Measurements from ENCODE around the gene AACS.
"Not testable (repeated sequence)": the region's sequence is repeated elsewhere in the genome, so short reads cannot be mapped to it uniquely, and the experiment has no call there.

The AACS gene

GRCh38 chr12:125124320-125124966 is 59.2 kb downstream of the AACS start:
- DNase-seq (ENCODE audit: low spot score) = no peak

GRCh38 chr12:125125271-125125670 is 60.0 kb downstream of the AACS start:
- no peak for DNase-seq (ENCODE audit: low spot score)

- no peak for DNase-seq (ENCODE audit: low spot score)
Measured at GRCh38 chr12:125128439-125129178, 63.4 kb downstream of the AACS start.

- DNase-seq (ENCODE audit: low spot score) = no peak
Measured at GRCh38 chr12:125129179-125129571, 63.9 kb downstream of the AACS start.

GRCh38 chr12:125129591-125130255 is 64.5 kb downstream of the AACS start:
- DNase-seq (ENCODE audit: low spot score) = no peak

- no peak for DNase-seq (ENCODE audit: low spot score)
Measured at GRCh38 chr12:125131958-125132357, 66.7 kb downstream of the AACS start.

- no peak for DNase-seq (ENCODE audit: low spot score)
Measured at GRCh38 chr12:125132698-125133400, 67.6 kb downstream of the AACS start.

GRCh38 chr12:125133616-125134015 is 68.4 kb downstream of the AACS start:
- DNase-seq (ENCODE audit: low spot score) = no peak

- DNase-seq (ENCODE audit: low spot score) = no peak
Measured at GRCh38 chr12:125134576-125134975, 69.3 kb downstream of the AACS start.

GRCh38 chr12:125135906-125136305 is 70.7 kb downstream of the AACS start:
- DNase-seq (ENCODE audit: low spot score) = no peak

- no peak for DNase-seq (ENCODE audit: low spot score)
Measured at GRCh38 chr12:125136702-125137101, 71.5 kb downstream of the AACS start.

- DNase-seq (ENCODE audit: low spot score) = no peak
Measured at GRCh38 chr12:125137766-125138344, 72.6 kb downstream of the AACS start.

- peak; percentile 72 for DNase-seq (ENCODE audit: low spot score)
Measured at GRCh38 chr12:125140279-125141209, 75.3 kb downstream of the AACS start.

GRCh38 chr12:125141210-125141573 is 76.0 kb downstream of the AACS start:
- DNase-seq (ENCODE audit: low spot score) = not testable (repeated sequence)

GRCh38 chr12:125142601-125143000 is 77.4 kb downstream of the AACS start:
- DNase-seq (ENCODE audit: low spot score) = no peak

GRCh38 chr12:125143491-125143890 is 78.3 kb downstream of the AACS start:
- DNase-seq (ENCODE audit: low spot score) = peak; percentile 69

GRCh38 chr12:125145196-125145595 is 80.0 kb downstream of the AACS start:
- no peak for DNase-seq (ENCODE audit: low spot score)

GRCh38 chr12:125148316-125148715 is 83.1 kb downstream of the AACS start:
- no peak for DNase-seq (ENCODE audit: low spot score)

GRCh38 chr12:125149160-125150108 is 84.2 kb downstream of the AACS start:
- no peak for DNase-seq (ENCODE audit: low spot score)

- no peak for DNase-seq (ENCODE audit: low spot score)
Measured at GRCh38 chr12:125151284-125151683, 86.0 kb downstream of the AACS start.
